ENCODE measurements around the gene DLGAP4. TPM values are rescaled to one million over a fixed set of nuclear protein-coding genes. Genes with fewer than 3 reads are reported as not detected.
A peak's percentile ranks its signal among the peaks of the same experiment; 100 is the strongest.

The DLGAP4 gene
- total RNA-seq, 1 experiment from 2014 or later, result 59.9 TPM

- peak overlapping the region; percentile 85 for H3K4me3 ChIP-seq (ENCODE audit: low read depth, low read length, poor library complexity, severe bottlenecking)
- TF ChIP-seq CTCF (conservative IDR thresholded peaks at IDR 0.05; ENCODE audit: low read depth, low read length) (no peak), EZH2 (IDR thresholded peaks at IDR 0.05; ENCODE audit: borderline replicate concordance, low read depth, low read length, poor library complexity, severe bottlenecking) (no peak)
- BruUV-seq (replicated peaks), result no TSS peak
- intact Hi-C loops (cut with micrococcal nuclease; ENCODE audit: unreplicated experiment), result loop anchor here (2.0 kb wide), 1 partner anchor 110 kb away; the partner anchor contains the start of gene TGIF2
- H3K36me3 ChIP-seq (ENCODE audit: insufficient read depth, low read length, poor library complexity, severe bottlenecking), result no peaks in the 10 kb centered on the region
- H3K27ac ChIP-seq (ENCODE audit: low read depth, low read length, poor library complexity, severe bottlenecking), result peak overlapping the region; percentile 70
- ChIA-PET CTCF (no interaction called here), POLR2A (ENCODE audit: low non-redundant PET) (no interaction called here)
- DNase-seq (ENCODE audit: low spot score), result no peak
- peaks cover 42% of the 10 kb centered on the region for H3K4me1 ChIP-seq (ENCODE audit: insufficient read depth, low read length, poor library complexity, severe bottlenecking)
- no peaks in the 10 kb centered on the region for H3K9me3 ChIP-seq (ENCODE audit: low read depth, low read length, poor library complexity, severe bottlenecking)
- no peaks in the 10 kb centered on the region for H3K27me3 ChIP-seq (replicated peaks; ENCODE audit: insufficient read depth, low read depth, low read length, poor library complexity)
These were observed 156.5 kb downstream of the DLGAP4 start for GRCh38 chr20:36462440-36463211.

GRCh38 chr20:36463212-36464061, 157.3 kb downstream of the DLGAP4 start:
- TSS peak; percentile 66 for BruUV-seq (replicated peaks)
- no peak for DNase-seq (ENCODE audit: low spot score)
- no peaks in the 10 kb centered on the region for H3K36me3 ChIP-seq (ENCODE audit: insufficient read depth, low read length, poor library complexity, severe bottlenecking)
- H3K27me3 ChIP-seq (replicated peaks; ENCODE audit: insufficient read depth, low read depth, low read length, poor library complexity), result no peaks in the 10 kb centered on the region
- H3K27ac ChIP-seq (ENCODE audit: low read depth, low read length, poor library complexity, severe bottlenecking), result no peak overlapping the region
- H3K4me3 ChIP-seq (ENCODE audit: low read depth, low read length, poor library complexity, severe bottlenecking), result peak overlapping the region; percentile 85
- intact Hi-C loops (cut with micrococcal nuclease; ENCODE audit: unreplicated experiment), result loop anchor here (2.0 kb wide), 1 partner anchor 109 kb away; the partner anchor contains the start of gene TGIF2
- TF ChIP-seq CTCF (conservative IDR thresholded peaks at IDR 0.05; ENCODE audit: low read depth, low read length), result no peak
- TF ChIP-seq EZH2 (IDR thresholded peaks at IDR 0.05; ENCODE audit: borderline replicate concordance, low read depth, low read length, poor library complexity, severe bottlenecking), result no peak
- POLR2A ChIA-PET (ENCODE audit: low non-redundant PET), result interaction anchor here (0.5 to 0.6 kb wide), 2 partner anchors 9 to 1558 kb away, joined by 6 to 11 read pairs; no protein-coding TSS in a partner anchor
- CTCF ChIA-PET, result no interaction called here
- peaks cover 49% of the 10 kb centered on the region for H3K4me1 ChIP-seq (ENCODE audit: insufficient read depth, low read length, poor library complexity, severe bottlenecking)
- H3K9me3 ChIP-seq (ENCODE audit: low read depth, low read length, poor library complexity, severe bottlenecking), result no peaks in the 10 kb centered on the region

All from A673 (cell line).